Caco-2 (cell line): ENCODE measurements around the gene IGFL4. TPM values are rescaled to one million over a fixed set of nuclear protein-coding genes. Genes with fewer than 3 reads are reported as not detected.

Source experiments
- BruUV-seq: library from RNA; stranded (reverse); fragments of 400-500 nt; replicated peaks from 2 replicates; lab custom pipeline; 2021; lab: Mats Ljungman, UMichigan
- CTCF ChIA-PET: fragments of 300-600 bp; sonication (Branson Sonifier 250); formaldehyde crosslinking; loops from one replicate; lab custom pipeline; 2022; ENCODE audit warnings: antibody characterized with exemption; lab: Charles Lee
- POLR2A ChIA-PET: fragments of 300-600 bp; sonication (Branson Sonifier 250); formaldehyde crosslinking; loops from one replicate; lab custom pipeline; 2022; ENCODE audit warnings: antibody characterized with exemption; lab: Charles Lee
- DNase-seq, 2 experiments: peaks; one replicate each; pipeline versions ENCODE4 v3.0.0 to v3.0.0-alpha.2; 2020 to 2022
- H3K27me3 ChIP-seq: replicated peaks from 2 replicates; pipeline ENCODE4 v1.6.0; 2011; ENCODE audit warnings: low read length; ENCODE audit not compliant: control insufficient read depth, insufficient read depth
- H3K36me3 ChIP-seq: 2 replicates; pipeline ENCODE4 v1.5.1; 2011; ENCODE audit warnings: low read length; ENCODE audit not compliant: control insufficient read depth, insufficient read depth
- H3K4me1 ChIP-seq: fragments of 250-450 bp; sonication (Bioruptor Pico); 2 replicates; pipeline ENCODE4 v1.5.1; 2020; ENCODE audit warnings: mild to moderate bottlenecking
- H3K4me3 ChIP-seq: 2 replicates; pipeline ENCODE4 v1.5.1; 2011; ENCODE audit warnings: low read depth, mild to moderate bottlenecking, control low read depth, low read length
- H3K9me3 ChIP-seq: fragments of 250-450 bp; sonication (Bioruptor Pico); 2 replicates; pipeline ENCODE4 v1.5.1; 2020; ENCODE audit warnings: mild to moderate bottlenecking, moderate library complexity
- H3K27ac Mint-ChIP-seq: one replicate; pipeline ENCODE4 v1.8.0; 2022; ENCODE audit warnings: mixed read lengths; ENCODE audit not compliant: unreplicated experiment
- H3K27me3 Mint-ChIP-seq: one replicate; pipeline ENCODE4 v1.8.0; 2022; ENCODE audit warnings: mixed read lengths; ENCODE audit not compliant: insufficient read depth, unreplicated experiment
- H3K36me3 Mint-ChIP-seq: one replicate; pipeline ENCODE4 v1.8.0; 2022; ENCODE audit warnings: mild to moderate bottlenecking, mixed read lengths; ENCODE audit not compliant: insufficient read depth, unreplicated experiment
- H3K4me1 Mint-ChIP-seq: one replicate; pipeline ENCODE4 v1.8.0; 2022; ENCODE audit warnings: low read depth, mixed read lengths; ENCODE audit not compliant: unreplicated experiment
- H3K4me3 Mint-ChIP-seq: one replicate; pipeline ENCODE4 v1.8.0; 2022; ENCODE audit warnings: mild to moderate bottlenecking, moderate library complexity, mixed read lengths; ENCODE audit not compliant: unreplicated experiment
- H3K9me3 Mint-ChIP-seq: one replicate; pipeline ENCODE4 v1.8.0; 2022; ENCODE audit warnings: mixed read lengths; ENCODE audit not compliant: unreplicated experiment
- intact Hi-C: fragments of 100-400 bp; cut with micrococcal nuclease; formaldehyde crosslinking; loops from one replicate; pipeline ENCODE4 v1.10.0; 2022; ENCODE audit not compliant: unreplicated experiment
- total RNA-seq: library from RNA; stranded (reverse); gene quantifications from 2 replicates; pipeline ENCODE4 v1.2.3, GENCODE V29; 2022
- TF ChIP-seq, protein P1 (sequence below), 2 experiments: fragments of 200-600 bp in 1 of 2; IDR thresholded peaks; 1 replicate in 1 of 2; 2 replicates in 1 of 2; pipeline versions ENCODE4 v1.5.1 to v1.8.0; 2011 to 2022; ENCODE audit warnings: antibody characterized with exemption in 1 of 2, control low read depth in 1 of 2, inconsistent platforms in 1 of 2, low read depth in 1 of 2, low read length in 1 of 2, mild to moderate bottlenecking in 1 of 2, moderate library complexity in 1 of 2; ENCODE audit not compliant: insufficient read depth in 1 of 2, severe bottlenecking in 1 of 2, unreplicated experiment in 1 of 2

The IGFL4 gene
- total RNA-seq, 1 experiment from 2014 or later = 4.4 TPM

DNA sequence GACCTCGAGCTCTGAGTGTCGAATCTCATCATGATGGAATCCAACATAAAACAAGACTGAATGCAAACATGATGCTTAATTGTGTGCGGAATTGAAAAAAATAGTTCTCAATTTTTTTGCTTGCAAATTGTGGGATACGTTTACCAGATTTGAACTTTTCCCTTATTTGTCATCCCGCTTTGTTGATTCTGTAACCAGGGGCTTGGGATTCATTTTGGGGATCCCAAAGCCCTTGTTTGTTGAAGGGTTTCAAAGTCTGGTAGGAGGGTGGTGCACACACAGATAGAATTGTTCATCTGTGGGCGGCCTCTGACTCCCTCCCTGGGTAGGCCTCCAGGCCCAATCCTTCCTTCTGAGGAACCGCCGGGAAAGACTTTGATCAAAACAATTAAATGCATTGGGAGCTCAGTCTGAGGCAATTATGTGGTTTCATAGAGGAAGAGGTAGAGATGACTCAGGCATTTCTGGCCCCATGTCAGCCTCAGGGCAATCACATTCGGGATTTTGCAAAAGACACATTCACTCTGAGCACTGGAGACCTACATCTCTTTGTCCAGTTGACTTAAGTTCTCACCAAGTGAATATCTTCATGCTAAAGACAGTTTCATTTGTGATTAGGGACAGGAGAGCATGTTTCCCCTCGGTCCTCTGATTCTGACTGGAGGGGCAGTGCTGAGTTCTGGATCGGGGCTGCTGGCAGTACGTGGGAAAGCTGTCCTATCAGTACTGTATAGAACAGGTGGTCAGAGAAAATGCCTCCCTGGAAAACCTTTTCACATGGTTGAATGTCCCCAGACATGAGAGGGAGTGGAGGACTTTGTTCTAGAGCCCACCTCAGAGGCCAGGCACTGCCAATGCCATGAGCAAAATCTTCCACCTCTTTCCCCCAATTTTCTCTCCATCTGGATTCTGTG lies 27.8 kb upstream of the IGFL4 start:
- peaks cover 38% of the 10 kb centered on the region for H3K4me1 ChIP-seq
- TF ChIP-seq, protein P1, sequence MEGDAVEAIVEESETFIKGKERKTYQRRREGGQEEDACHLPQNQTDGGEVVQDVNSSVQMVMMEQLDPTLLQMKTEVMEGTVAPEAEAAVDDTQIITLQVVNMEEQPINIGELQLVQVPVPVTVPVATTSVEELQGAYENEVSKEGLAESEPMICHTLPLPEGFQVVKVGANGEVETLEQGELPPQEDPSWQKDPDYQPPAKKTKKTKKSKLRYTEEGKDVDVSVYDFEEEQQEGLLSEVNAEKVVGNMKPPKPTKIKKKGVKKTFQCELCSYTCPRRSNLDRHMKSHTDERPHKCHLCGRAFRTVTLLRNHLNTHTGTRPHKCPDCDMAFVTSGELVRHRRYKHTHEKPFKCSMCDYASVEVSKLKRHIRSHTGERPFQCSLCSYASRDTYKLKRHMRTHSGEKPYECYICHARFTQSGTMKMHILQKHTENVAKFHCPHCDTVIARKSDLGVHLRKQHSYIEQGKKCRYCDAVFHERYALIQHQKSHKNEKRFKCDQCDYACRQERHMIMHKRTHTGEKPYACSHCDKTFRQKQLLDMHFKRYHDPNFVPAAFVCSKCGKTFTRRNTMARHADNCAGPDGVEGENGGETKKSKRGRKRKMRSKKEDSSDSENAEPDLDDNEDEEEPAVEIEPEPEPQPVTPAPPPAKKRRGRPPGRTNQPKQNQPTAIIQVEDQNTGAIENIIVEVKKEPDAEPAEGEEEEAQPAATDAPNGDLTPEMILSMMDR (IDR thresholded peaks at IDR 0.05; ENCODE audit: insufficient read depth in 1 of 2, low read depth in 1 of 2, low read length in 1 of 2, severe bottlenecking in 1 of 2, unreplicated experiment in 1 of 2) = no peak
- H3K27ac Mint-ChIP-seq = peak overlapping the region; percentile 51

DNA sequence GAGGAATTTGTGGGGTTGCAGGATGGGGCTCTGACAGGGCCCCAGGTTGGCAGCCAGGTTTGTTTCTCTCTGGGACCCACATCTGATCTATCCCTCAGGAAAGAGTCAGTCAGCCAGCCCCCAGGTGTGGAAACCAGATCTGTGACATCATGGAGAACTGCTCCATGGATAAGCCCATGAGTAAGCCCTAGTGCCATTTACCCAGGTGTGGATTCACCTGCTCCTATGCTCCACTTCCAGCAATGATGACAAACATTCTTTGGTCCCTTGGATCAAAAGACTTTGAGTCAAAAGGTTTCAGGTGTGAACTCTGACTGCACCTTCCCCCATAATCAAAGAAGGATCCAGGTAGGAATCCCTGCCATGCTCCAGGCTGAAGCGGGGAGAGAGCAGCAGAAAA lies 26.9 kb upstream of the IGFL4 start:
- intact Hi-C loops = no loop called here
- H3K27ac Mint-ChIP-seq = peak overlapping the region; percentile 51
- no peaks in the 10 kb centered on the region for H3K27me3 ChIP-seq
- no peak overlapping the region for H3K4me3 ChIP-seq
- TF ChIP-seq, protein P1 (IDR thresholded peaks at IDR 0.05; ENCODE audit: insufficient read depth in 1 of 2, low read depth in 1 of 2, low read length in 1 of 2, severe bottlenecking in 1 of 2, unreplicated experiment in 1 of 2) = no peak
- H3K36me3 Mint-ChIP-seq = peaks cover 12% of the 10 kb centered on the region
- no peaks in the 10 kb centered on the region; the same call in 1 of the 2 replicates for H3K9me3 ChIP-seq
- CTCF ChIA-PET = interaction anchor here (2.0 to 2.8 kb wide), 2 partner anchors 9 to 39 kb away, joined by 7 to 12 read pairs; no protein-coding TSS in a partner anchor
- no TSS peak for BruUV-seq
- H3K27me3 Mint-ChIP-seq = no peaks in the 10 kb centered on the region
- peaks cover 38% of the 10 kb centered on the region for H3K4me1 ChIP-seq
- H3K36me3 ChIP-seq = no peaks in the 10 kb centered on the region
- H3K9me3 Mint-ChIP-seq = peaks cover 10% of the 10 kb centered on the region
- H3K4me3 Mint-ChIP-seq = no peak overlapping the region
- POLR2A ChIA-PET = no interaction called here
- DNase-seq = peak; percentile 28 to 45
- peaks cover 19% of the 10 kb centered on the region for H3K4me1 Mint-ChIP-seq

More for the DNA sequence above, 27.8 kb upstream of the IGFL4 start:
- Mint-ChIP-seq H3K36me3 (peaks cover 12% of the 10 kb centered on the region), H3K4me3 (no peak overlapping the region), H3K9me3 (peaks cover 1% of the 10 kb centered on the region), H3K27me3 (no peaks in the 10 kb centered on the region), H3K4me1 (peaks cover 27% of the 10 kb centered on the region)
- POLR2A ChIA-PET = no interaction called here
- DNase-seq = peak in 1 of 2 experiments; percentile 51
- intact Hi-C loops = no loop called here
- CTCF ChIA-PET = interaction anchor here (2.0 to 2.8 kb wide), 2 partner anchors 8 to 40 kb away, joined by 7 to 12 read pairs; no protein-coding TSS in a partner anchor
- Histone ChIP-seq H3K4me3 (no peak overlapping the region), H3K36me3 (no peaks in the 10 kb centered on the region), H3K9me3 (no peaks in the 10 kb centered on the region; the same call in 1 of the 2 replicates), H3K27me3 (no peaks in the 10 kb centered on the region)
- BruUV-seq = no TSS peak

DNA sequence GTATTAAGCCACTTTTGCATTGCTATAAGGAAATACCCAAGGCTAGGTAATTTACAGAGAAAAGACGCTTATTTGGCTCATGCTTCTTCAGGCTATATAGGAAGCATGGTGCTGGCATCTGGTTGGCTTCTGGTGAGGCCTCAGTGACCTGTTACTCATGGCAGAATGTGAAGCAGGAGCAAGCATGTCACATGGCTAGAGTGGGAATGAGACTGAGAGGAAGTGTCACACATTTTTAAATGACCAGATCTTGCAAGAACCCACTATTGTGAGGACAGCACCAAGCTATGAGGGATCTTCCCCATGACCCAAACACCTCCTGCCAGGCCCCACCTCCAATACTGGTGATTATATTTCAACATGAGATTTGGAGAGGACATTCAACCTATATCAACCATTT lies 25.7 kb upstream of the IGFL4 start:
- ChIA-PET POLR2A (no interaction called here), CTCF (no interaction called here)
- Mint-ChIP-seq H3K27ac (no peak overlapping the region), H3K4me1 (peaks cover 19% of the 10 kb centered on the region), H3K9me3 (peaks cover 18% of the 10 kb centered on the region), H3K4me3 (no peak overlapping the region), H3K36me3 (peaks cover 5% of the 10 kb centered on the region), H3K27me3 (no peaks in the 10 kb centered on the region)
- Histone ChIP-seq H3K36me3 (no peaks in the 10 kb centered on the region; the same call in 1 of the 2 replicates), H3K27me3 (no peaks in the 10 kb centered on the region), H3K4me1 (peaks cover 38% of the 10 kb centered on the region), H3K9me3 (peaks cover 10% of the 10 kb centered on the region), H3K4me3 (no peak overlapping the region)
- intact Hi-C loops = no loop called here
- DNase-seq = no peak
- TF ChIP-seq, protein P1 (IDR thresholded peaks at IDR 0.05; ENCODE audit: insufficient read depth in 1 of 2, low read depth in 1 of 2, low read length in 1 of 2, severe bottlenecking in 1 of 2, unreplicated experiment in 1 of 2) = no peak
- no TSS peak for BruUV-seq
